ENCODE data around the gene SLC25A48. TPM values are rescaled to one million over a fixed set of nuclear protein-coding genes. Genes with fewer than 3 reads are reported as not detected.

SLC25A48 gene
- total RNA-seq, 2 experiments from 2014 or later: not detected

- H4K20me1 ChIP-seq (ENCODE audit: insufficient read depth, low read length): no peaks in the 10 kb centered on the region
- no peak overlapping the region for H2AFZ ChIP-seq (ENCODE audit: low read length)
- H3K9me2 ChIP-seq (ENCODE audit: insufficient read depth, low read length): no peaks in the 10 kb centered on the region
- CTCF ChIA-PET (ENCODE audit: unreplicated experiment): interaction anchor here (0.6 kb wide), 1 partner anchor 1477 kb away, joined by 3 read pairs; no protein-coding TSS in a partner anchor
- POLR2A ChIA-PET: no interaction called here
- no peaks in the 10 kb centered on the region for H3K79me2 ChIP-seq (ENCODE audit: insufficient read depth, low read depth, low read length)
- intact Hi-C loops (cut with micrococcal nuclease; ENCODE audit: unreplicated experiment): loop anchor here (10.0 kb wide), 1 partner anchor 1554 kb away; no protein-coding TSS in a partner anchor
- no TSS peak for BruUV-seq (replicated peaks)
- no peaks in the 10 kb centered on the region for H3K9me3 ChIP-seq (ENCODE audit: low read length)
- no peaks in the 10 kb centered on the region for H3K36me3 ChIP-seq (ENCODE audit: insufficient read depth, low read length)
- no peak overlapping the region for H3K4me2 ChIP-seq (ENCODE audit: low read length)
- TF ChIP-seq EZH2phosphoT487 (IDR thresholded peaks at IDR 0.05; ENCODE audit: borderline replicate concordance, low read depth, low read length) (no peak), CTCF (conservative IDR thresholded peaks at IDR 0.05; ENCODE audit: low read length) (no peak)
- H3K4me1 ChIP-seq (ENCODE audit: insufficient read depth, low read length, poor library complexity, severe bottlenecking): no peaks in the 10 kb centered on the region
- H3K27ac ChIP-seq (ENCODE audit: low read depth, low read length, poor library complexity, severe bottlenecking): no peak overlapping the region
- DNase-seq (ENCODE audit: low spot score): no peak
- H3K4me3 ChIP-seq (ENCODE audit: low read depth, low read length, poor library complexity, severe bottlenecking): no peak overlapping the region
These were observed 5.7 kb upstream of the SLC25A48 start for GRCh38 chr5:135828782-135829127.

- no peaks in the 10 kb centered on the region for H3K9me2 ChIP-seq (ENCODE audit: insufficient read depth, low read length)
- no TSS peak for BruUV-seq (replicated peaks)
- H3K27ac ChIP-seq (ENCODE audit: low read depth, low read length, poor library complexity, severe bottlenecking): no peak overlapping the region
- H3K4me2 ChIP-seq (ENCODE audit: low read length): no peak overlapping the region
- intact Hi-C loops (cut with micrococcal nuclease; ENCODE audit: unreplicated experiment): loop anchor here (10.0 kb wide), 1 partner anchor 1554 kb away; no protein-coding TSS in a partner anchor
- no peaks in the 10 kb centered on the region for H3K9me3 ChIP-seq (ENCODE audit: low read length)
- CTCF ChIA-PET (ENCODE audit: unreplicated experiment): no interaction called here
- no peak overlapping the region for H3K4me3 ChIP-seq (ENCODE audit: low read depth, low read length, poor library complexity, severe bottlenecking)
- POLR2A ChIA-PET: no interaction called here
- DNase-seq (ENCODE audit: low spot score): no peak
- H3K36me3 ChIP-seq (ENCODE audit: insufficient read depth, low read length): no peaks in the 10 kb centered on the region
- no peaks in the 10 kb centered on the region for H3K4me1 ChIP-seq (ENCODE audit: insufficient read depth, low read length, poor library complexity, severe bottlenecking)
- no peak for TF ChIP-seq CTCF (conservative IDR thresholded peaks at IDR 0.05; ENCODE audit: low read length)
- TF ChIP-seq EZH2phosphoT487 (IDR thresholded peaks at IDR 0.05; ENCODE audit: borderline replicate concordance, low read depth, low read length): no peak
- H4K20me1 ChIP-seq (ENCODE audit: insufficient read depth, low read length): no peaks in the 10 kb centered on the region
- H3K79me2 ChIP-seq (ENCODE audit: insufficient read depth, low read depth, low read length): no peaks in the 10 kb centered on the region
- no peak overlapping the region for H2AFZ ChIP-seq (ENCODE audit: low read length)
These were observed 5.3 kb upstream of the SLC25A48 start for GRCh38 chr5:135829179-135829578.

GRCh38 chr5:135829681-135830383 is 4.6 kb upstream of the SLC25A48 start:
- H3K27ac ChIP-seq (ENCODE audit: low read depth, low read length, poor library complexity, severe bottlenecking): no peak overlapping the region
- DNase-seq (ENCODE audit: low spot score): peak; percentile 67
- no peaks in the 10 kb centered on the region for H3K9me2 ChIP-seq (ENCODE audit: insufficient read depth, low read length)
- H2AFZ ChIP-seq (ENCODE audit: low read length): no peak overlapping the region
- TF ChIP-seq EZH2phosphoT487 (IDR thresholded peaks at IDR 0.05; ENCODE audit: borderline replicate concordance, low read depth, low read length): no peak
- peak; percentile 89 for TF ChIP-seq CTCF (conservative IDR thresholded peaks at IDR 0.05; ENCODE audit: low read length)
- BruUV-seq (replicated peaks): no TSS peak
- ChIA-PET CTCF (ENCODE audit: unreplicated experiment) (no interaction called here), POLR2A (no interaction called here)
- no peak overlapping the region for H3K4me2 ChIP-seq (ENCODE audit: low read length)
- no peaks in the 10 kb centered on the region for H3K79me2 ChIP-seq (ENCODE audit: insufficient read depth, low read depth, low read length)
- no peaks in the 10 kb centered on the region for H3K36me3 ChIP-seq (ENCODE audit: insufficient read depth, low read length)
- no peaks in the 10 kb centered on the region for H3K4me1 ChIP-seq (ENCODE audit: insufficient read depth, low read length, poor library complexity, severe bottlenecking)
- H3K4me3 ChIP-seq (ENCODE audit: low read depth, low read length, poor library complexity, severe bottlenecking): no peak overlapping the region
- H4K20me1 ChIP-seq (ENCODE audit: insufficient read depth, low read length): no peaks in the 10 kb centered on the region
- no peaks in the 10 kb centered on the region for H3K9me3 ChIP-seq (ENCODE audit: low read length)
- intact Hi-C loops (cut with micrococcal nuclease; ENCODE audit: unreplicated experiment): loop anchor here (1.0 to 10.0 kb wide), 3 partner anchors 270 to 1555 kb away; no protein-coding TSS in a partner anchor

Measured in OCI-LY7 (cell line).